KBM-7 (cell line): ENCODE data around the gene RAB17.
A peak's percentile ranks its signal among the peaks of the same experiment; 100 is the strongest.

ENCODE experiments used
- DNase-seq: peaks from one replicate; pipeline ENCODE4 v3.0.0-alpha.2; 2015
- in situ Hi-C: fragments of 300-500 bp; cut with MboI; formaldehyde crosslinking; loops from 2 replicates; pipeline ENCODE4 v1.14.3; 2020; ENCODE audit warnings: low sequenced_read_pairs, low pct_unique_long_range_greater_than_20kb, mixed read lengths

RAB17 gene

GRCh38 chr2:237583385-237584295 is 6.9 kb downstream of the RAB17 start:
- in situ Hi-C loops, result no loop called here

DNA sequence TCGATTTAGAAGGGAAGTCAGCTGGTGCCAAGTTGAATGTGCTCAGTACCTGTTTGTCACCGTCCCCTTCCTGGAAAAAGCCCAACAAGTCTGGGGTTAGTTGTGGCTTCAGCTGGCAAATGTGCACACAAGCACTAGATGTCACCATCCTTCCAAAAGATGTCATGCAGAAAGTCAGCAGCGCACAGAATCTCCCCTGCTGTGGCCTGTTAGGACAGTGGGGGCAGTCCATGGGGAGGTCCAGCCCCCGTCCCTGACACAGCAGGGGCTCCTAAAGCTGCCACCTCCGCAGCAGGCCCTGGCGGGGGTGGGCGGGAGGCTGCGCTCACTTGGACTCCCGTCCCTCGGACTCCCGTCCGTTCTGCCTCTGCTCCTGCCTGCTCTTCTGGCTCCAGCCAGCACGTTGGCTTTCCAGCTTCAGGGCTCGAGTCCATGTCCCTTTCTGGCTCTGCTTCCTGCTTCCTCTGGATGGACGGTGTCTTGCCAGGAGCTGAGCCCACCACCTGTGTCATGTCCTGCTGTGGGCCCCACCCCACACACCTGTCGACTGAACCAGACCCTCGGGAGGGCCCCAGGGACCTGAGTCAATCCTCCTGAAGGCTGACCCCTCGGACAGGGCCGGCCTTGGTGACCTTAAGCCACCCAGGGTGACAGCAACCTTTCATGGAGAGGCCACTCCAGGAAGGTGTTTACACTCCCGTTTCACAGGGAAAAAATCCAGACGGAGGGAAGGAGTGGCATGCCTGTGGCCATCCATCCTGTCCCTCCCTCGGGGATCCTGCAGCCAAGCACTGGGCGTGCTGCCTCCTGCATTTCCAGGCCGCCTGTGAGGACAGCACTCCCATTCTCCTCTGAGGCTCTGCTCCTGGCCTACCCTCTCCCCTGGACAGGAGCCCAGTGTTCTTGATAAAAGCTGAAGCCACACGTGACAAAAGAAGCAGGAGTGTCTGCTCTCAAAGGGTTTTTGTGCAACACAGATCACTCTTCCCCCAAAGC is 8.5 kb downstream of the RAB17 start:
- in situ Hi-C loops, result no loop called here
- peak; percentile 65 for DNase-seq

More at GRCh38 chr2:237583385-237584295, 6.9 kb downstream of the RAB17 start:
- DNase-seq, result no peak

DNA sequence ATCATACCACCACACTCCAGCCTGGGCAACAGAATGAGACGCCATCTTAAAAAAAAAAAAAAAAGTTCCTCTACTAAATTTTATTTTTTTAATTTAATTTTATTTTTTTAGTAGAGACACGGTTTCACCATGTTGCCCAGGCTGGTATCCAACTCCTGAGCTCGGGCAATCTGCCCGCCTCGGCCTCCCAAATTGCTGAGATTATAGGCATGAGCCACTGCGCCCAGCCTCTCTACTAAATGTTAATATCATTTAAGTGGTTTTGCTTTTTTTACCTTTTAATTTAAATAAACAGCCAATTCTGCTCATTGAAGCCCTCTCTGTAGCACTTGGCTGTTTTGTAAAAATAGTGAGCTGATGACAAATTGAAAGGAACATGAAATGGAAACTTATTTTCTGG is 9.2 kb downstream of the RAB17 start:
- in situ Hi-C loops, result no loop called here
- DNase-seq, result no peak

GRCh38 chr2:237577956-237578870 is 12.3 kb downstream of the RAB17 start:
- DNase-seq, result no peak
- in situ Hi-C loops, result no loop called here

GRCh38 chr2:237577458-237577857 is 13.1 kb downstream of the RAB17 start:
- in situ Hi-C loops, result no loop called here
- no peak for DNase-seq

DNA sequence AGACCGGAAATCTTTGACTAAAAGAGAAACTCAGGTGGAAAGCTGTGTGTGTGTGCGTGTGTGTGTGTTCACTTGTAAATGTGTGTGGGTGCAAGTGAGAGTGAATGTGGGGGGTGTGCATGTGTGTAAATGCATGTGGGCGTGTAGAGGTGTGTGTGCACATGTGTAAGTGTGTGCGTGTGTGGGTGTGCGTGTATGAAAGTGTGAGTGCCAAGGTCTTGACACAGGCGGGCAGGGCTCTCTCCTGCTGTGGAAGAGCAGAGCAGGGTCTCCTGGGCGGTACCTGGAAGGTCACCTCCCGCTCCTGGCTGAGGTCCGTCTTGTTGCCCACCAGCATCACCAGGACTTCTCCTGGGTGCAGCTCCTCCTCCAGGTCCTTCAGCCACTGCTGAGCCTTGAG is 13.6 kb downstream of the RAB17 start:
- no peak for DNase-seq
- in situ Hi-C loops, result no loop called here

GRCh38 chr2:237575869-237576862 is 14.4 kb downstream of the RAB17 start:
- in situ Hi-C loops, result no loop called here
- DNase-seq, result no peak

- in situ Hi-C loops, result no loop called here
- no peak for DNase-seq
Observed at GRCh38 chr2:237574894-237575868, 15.4 kb downstream of the RAB17 start.

DNA sequence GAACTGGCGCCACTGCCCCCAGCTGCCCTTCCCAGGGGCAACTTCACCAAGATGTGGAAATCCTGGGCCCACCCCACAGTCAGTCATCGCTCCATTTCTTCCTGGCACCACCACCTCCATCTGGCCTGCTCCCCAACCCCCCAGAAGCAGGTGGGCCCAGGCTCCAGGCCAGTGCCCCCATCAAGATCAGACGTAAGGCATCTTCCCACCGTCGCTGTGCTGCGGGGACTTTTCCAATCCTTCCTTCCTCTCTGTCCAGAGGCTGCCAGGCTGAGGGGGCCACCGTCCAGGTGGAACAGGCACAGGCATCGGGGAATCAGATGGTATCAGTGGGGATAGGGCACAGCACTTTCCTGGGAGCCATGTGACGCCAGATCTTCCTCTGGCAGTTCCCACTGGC is 16.1 kb downstream of the RAB17 start:
- in situ Hi-C loops, result no loop called here
- DNase-seq, result no peak

- no peak for DNase-seq
- in situ Hi-C loops, result no loop called here
Observed at GRCh38 chr2:237573721-237574415, 16.7 kb downstream of the RAB17 start.

GRCh38 chr2:237572742-237573101 is 17.8 kb downstream of the RAB17 start:
- in situ Hi-C loops, result no loop called here
- no peak for DNase-seq

DNA sequence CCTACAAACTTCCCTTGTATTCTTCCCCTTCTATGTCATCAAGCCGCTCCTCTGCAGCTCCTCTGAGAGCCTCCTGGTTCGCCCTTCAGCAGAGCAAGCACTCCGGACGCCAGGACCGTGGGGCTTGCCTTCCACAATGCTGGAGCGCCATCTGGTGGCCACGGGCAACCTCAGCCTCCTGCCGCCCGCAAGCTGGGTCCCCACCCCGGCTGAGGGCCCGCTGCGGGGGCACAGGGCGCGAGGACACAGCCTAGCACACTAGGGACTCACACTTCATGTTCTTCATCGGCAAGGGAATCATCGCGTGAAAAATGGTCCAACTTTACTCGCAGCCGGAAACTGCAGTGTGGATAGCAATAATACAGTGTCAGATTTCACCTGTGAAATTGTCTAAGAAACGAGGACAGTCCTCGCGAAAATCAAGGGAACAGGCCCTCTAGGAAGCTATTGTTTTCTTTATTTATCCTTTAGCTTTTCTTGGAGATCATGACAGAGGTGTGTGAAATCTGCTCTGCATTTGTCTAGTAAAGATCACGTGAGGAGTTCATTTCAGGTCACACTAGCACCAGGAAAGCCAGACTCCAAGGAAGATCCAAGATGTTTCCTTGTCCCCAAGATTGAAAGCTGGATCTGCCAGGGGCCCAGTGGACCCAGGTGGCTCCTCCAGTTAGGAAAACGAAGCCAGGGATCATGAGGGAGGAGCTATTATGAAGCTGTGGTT is 18.4 kb downstream of the RAB17 start:
- in situ Hi-C loops, result no loop called here
- DNase-seq, result peak; percentile 88

GRCh38 chr2:237571551-237571950 is 19.0 kb downstream of the RAB17 start:
- DNase-seq, result no peak
- in situ Hi-C loops, result no loop called here

GRCh38 chr2:237570776-237571335 is 19.7 kb downstream of the RAB17 start:
- DNase-seq, result no peak
- in situ Hi-C loops, result no loop called here

GRCh38 chr2:237569896-237570295 is 20.6 kb downstream of the RAB17 start:
- in situ Hi-C loops, result no loop called here
- DNase-seq, result no peak
